Measurements from ENCODE around the gene EVPLL. TPM values are rescaled to one million over a fixed set of nuclear protein-coding genes. Genes with fewer than 3 reads are reported as not detected.

EVPLL gene
- total and polyA plus RNA-seq, 3 donors from 2014 or later: 1.7 to 2.7 (median 2.5) TPM

Small RNA genes lying within 50 kb of the gene (microRNA-seq; reads per million reads assigned to microRNA genes)
- gene MIR6778 (ENCODE audit: borderline number of aligned reads in 2 of 2, borderline replicate concordance in 1 of 2): 0 reads per million in 2 donors

Small RNA genes lying within 50 kb of the gene (small RNA-seq; reads per million reads assigned to genes)
- gene AL353997.5: 0 reads per million in 2 donors
- gene YWHAEP2: 0 reads per million in 2 donors

Other genes starting within 250 kb of the EVPLL start
- gene ALKBH5, start 193.9 kb upstream of the EVPLL start, total RNA-seq: 100 to 1,000 TPM; 213 to 253 TPM
- gene ALKBH5, start 193.9 kb upstream of the EVPLL start, polyA plus RNA-seq (ENCODE audit: insufficient read depth, low read depth, low replicate concordance): 172 TPM
- gene LLGL1, start 152.1 kb upstream of the EVPLL start, total RNA-seq: 10 to 100 TPM; 40.0 to 46.8 TPM
- 24.2 TPM for gene LLGL1, start 152.1 kb upstream of the EVPLL start, polyA plus RNA-seq (ENCODE audit: insufficient read depth, low read depth, low replicate concordance)
- gene FLII, start 119.0 kb upstream of the EVPLL start, total RNA-seq: 100 to 1,000 TPM; 317 to 351 TPM
- gene FLII, start 119.0 kb upstream of the EVPLL start, polyA plus RNA-seq (ENCODE audit: insufficient read depth, low read depth, low replicate concordance): 383 TPM
- 10 to 100 TPM; 28.5 to 29.4 TPM for gene MIEF2, start 117.1 kb upstream of the EVPLL start, total RNA-seq
- 7.5 TPM for gene MIEF2, start 117.1 kb upstream of the EVPLL start, polyA plus RNA-seq (ENCODE audit: insufficient read depth, low read depth, low replicate concordance)
- 10 to 100 TPM; 56.9 to 97.9 TPM for gene TOP3A, start 62.8 kb upstream of the EVPLL start, total RNA-seq
- gene TOP3A, start 62.8 kb upstream of the EVPLL start, polyA plus RNA-seq (ENCODE audit: insufficient read depth, low read depth, low replicate concordance): 34.0 TPM
- gene SMCR8, start 62.5 kb upstream of the EVPLL start, total RNA-seq: 10 to 100 TPM; 25.0 to 27.7 TPM
- 20.3 TPM for gene SMCR8, start 62.5 kb upstream of the EVPLL start, polyA plus RNA-seq (ENCODE audit: insufficient read depth, low read depth, low replicate concordance)
- gene SHMT1, start 14.2 kb upstream of the EVPLL start, total RNA-seq: 10 to 100 TPM; 36.4 to 48.1 TPM
- gene SHMT1, start 14.2 kb upstream of the EVPLL start, polyA plus RNA-seq (ENCODE audit: insufficient read depth, low read depth, low replicate concordance): 45.9 TPM
- gene LGALS9C, start 99.0 kb downstream of the EVPLL start, total RNA-seq: under 1 TPM in 1 of 2 donors, not detected in 1; 0.56 TPM
- gene LGALS9C, start 99.0 kb downstream of the EVPLL start, polyA plus RNA-seq (ENCODE audit: insufficient read depth, low read depth, low replicate concordance): 1.2 TPM